Measurements from ENCODE around the gene MUSTN1. TPM values are rescaled to one million over a fixed set of nuclear protein-coding genes. Genes with fewer than 3 reads are reported as not detected.

MUSTN1 gene
- total RNA-seq, 1 donor from 2014 or later, result 2.0 TPM

DNA sequence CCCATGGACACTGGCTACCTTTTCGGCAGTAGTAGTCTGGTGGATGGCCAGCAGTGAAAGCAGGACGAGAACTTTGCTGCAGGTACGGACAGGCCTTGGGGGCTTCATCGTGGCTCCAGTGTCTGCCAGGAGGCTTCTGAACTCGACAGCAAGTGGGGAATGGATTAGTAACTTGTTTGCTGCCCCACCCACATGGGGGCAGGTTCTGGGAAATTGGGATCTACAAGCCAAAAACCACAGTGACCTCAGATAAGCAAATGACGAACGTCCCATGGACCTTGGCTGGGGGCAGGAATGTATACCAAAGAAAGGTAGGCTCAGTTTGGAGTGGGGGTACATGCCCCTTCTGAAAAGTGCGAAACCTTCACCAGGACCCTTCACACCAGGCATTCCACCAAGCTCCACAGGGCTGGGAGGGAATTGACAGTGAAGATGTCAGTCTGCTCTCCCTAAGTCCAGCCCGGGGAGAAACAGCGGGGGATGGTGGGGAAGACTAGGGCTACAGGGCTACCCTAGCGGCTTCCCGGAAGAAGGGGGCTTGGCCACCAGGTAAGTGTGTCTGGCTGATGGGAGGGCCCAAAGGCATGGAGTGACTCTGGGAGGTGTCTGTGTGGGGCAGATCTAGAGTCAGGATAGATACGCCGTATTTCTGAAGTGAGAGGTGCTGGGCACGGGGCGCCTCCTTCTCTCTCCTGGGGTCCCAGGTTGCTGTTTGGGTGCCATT is 4.1 kb downstream of the MUSTN1 start, which contains the start of gene ITIH4:
TSS of gene ITIH4 (minus strand) at position 138 of the 724 bp plus-strand sequence. CDS start at position 108, 30 bp downstream.
- H3K27ac Mint-ChIP-seq (ENCODE audit: unreplicated experiment), result peak within 1 kb of the TSS; percentile 84
- no peaks in the 10 kb centered on the region for H3K36me3 Mint-ChIP-seq (ENCODE audit: unreplicated experiment)
- TF ChIP-seq, protein P1, sequence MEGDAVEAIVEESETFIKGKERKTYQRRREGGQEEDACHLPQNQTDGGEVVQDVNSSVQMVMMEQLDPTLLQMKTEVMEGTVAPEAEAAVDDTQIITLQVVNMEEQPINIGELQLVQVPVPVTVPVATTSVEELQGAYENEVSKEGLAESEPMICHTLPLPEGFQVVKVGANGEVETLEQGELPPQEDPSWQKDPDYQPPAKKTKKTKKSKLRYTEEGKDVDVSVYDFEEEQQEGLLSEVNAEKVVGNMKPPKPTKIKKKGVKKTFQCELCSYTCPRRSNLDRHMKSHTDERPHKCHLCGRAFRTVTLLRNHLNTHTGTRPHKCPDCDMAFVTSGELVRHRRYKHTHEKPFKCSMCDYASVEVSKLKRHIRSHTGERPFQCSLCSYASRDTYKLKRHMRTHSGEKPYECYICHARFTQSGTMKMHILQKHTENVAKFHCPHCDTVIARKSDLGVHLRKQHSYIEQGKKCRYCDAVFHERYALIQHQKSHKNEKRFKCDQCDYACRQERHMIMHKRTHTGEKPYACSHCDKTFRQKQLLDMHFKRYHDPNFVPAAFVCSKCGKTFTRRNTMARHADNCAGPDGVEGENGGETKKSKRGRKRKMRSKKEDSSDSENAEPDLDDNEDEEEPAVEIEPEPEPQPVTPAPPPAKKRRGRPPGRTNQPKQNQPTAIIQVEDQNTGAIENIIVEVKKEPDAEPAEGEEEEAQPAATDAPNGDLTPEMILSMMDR (IDR thresholded peaks at IDR 0.05), result no peak
- H3K27me3 Mint-ChIP-seq (ENCODE audit: unreplicated experiment), result no peaks in the 10 kb centered on the region
- peaks cover 43% of the 10 kb centered on the region for H3K4me1 Mint-ChIP-seq (ENCODE audit: unreplicated experiment)
- no peak for DNase-seq (ENCODE audit: extremely low spot score, unreplicated experiment)
- H3K9me3 Mint-ChIP-seq (ENCODE audit: unreplicated experiment), result no peaks in the 10 kb centered on the region
- no peak within 1 kb of the TSS for H3K4me3 Mint-ChIP-seq (ENCODE audit: unreplicated experiment)

DNA sequence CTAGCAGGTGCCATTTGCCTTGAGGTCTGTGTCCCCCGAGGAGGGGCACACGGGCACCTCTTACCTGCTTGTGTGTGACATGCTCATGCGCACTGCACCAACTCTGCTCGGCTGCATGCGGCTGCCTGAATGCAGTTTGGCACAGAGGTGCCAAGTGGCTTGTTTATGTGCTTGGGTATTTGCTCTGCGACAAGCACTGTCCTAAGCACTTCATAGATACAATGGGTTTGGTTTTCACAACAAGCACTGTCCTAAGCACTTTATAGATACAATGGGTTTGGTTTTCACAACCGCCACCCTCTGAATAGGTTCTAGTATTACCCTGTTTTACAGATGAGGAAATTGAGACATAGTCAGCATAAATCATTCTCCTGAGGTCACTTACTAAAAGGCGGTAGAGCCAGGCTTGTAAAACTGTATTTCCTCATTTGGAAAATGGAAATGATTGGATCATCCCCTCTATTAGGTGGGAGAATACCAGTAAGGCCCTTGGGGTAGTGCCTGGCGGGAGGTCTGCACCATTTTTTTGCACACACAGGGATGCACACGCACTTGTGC is 4.8 kb downstream of the MUSTN1 start:
- Mint-ChIP-seq H3K4me1 (ENCODE audit: unreplicated experiment) (peaks cover 36% of the 10 kb centered on the region), H3K27ac (ENCODE audit: unreplicated experiment) (no peak overlapping the region), H3K4me3 (ENCODE audit: unreplicated experiment) (no peak overlapping the region), H3K27me3 (ENCODE audit: unreplicated experiment) (no peaks in the 10 kb centered on the region), H3K36me3 (ENCODE audit: unreplicated experiment) (no peaks in the 10 kb centered on the region), H3K9me3 (ENCODE audit: unreplicated experiment) (no peaks in the 10 kb centered on the region)
- DNase-seq (ENCODE audit: extremely low spot score, unreplicated experiment), result no peak
- TF ChIP-seq, protein P1 (IDR thresholded peaks at IDR 0.05), result no peak

DNA sequence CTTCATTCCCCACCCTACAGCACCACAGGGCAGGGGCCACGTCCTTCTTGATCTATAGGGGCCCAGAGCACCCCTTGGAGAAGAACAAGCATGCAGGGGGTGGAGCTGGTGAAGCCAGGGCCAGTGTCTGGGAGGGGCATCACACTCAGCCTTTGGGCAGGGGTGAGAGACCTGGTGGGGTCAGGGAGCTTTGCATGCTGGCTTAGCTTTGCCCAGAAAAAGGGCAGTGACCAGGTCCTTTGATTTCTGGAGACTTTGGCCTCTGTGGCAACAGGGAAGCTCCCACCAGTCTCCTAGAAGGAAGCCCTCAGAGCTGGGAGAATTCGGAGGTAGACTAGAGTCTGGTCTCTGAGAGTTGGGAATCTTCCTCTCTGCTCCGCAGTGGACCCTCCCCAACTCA is 5.3 kb downstream of the MUSTN1 start:
- peaks cover 31% of the 10 kb centered on the region for H3K4me1 Mint-ChIP-seq (ENCODE audit: unreplicated experiment)
- TF ChIP-seq, protein P1 (IDR thresholded peaks at IDR 0.05), result no peak
- no peak for DNase-seq (ENCODE audit: extremely low spot score, unreplicated experiment)
- no peak overlapping the region for H3K27ac Mint-ChIP-seq (ENCODE audit: unreplicated experiment)
- H3K36me3 Mint-ChIP-seq (ENCODE audit: unreplicated experiment), result no peaks in the 10 kb centered on the region
- no peak overlapping the region for H3K4me3 Mint-ChIP-seq (ENCODE audit: unreplicated experiment)
- no peaks in the 10 kb centered on the region for H3K9me3 Mint-ChIP-seq (ENCODE audit: unreplicated experiment)
- no peaks in the 10 kb centered on the region for H3K27me3 Mint-ChIP-seq (ENCODE audit: unreplicated experiment)

DNA sequence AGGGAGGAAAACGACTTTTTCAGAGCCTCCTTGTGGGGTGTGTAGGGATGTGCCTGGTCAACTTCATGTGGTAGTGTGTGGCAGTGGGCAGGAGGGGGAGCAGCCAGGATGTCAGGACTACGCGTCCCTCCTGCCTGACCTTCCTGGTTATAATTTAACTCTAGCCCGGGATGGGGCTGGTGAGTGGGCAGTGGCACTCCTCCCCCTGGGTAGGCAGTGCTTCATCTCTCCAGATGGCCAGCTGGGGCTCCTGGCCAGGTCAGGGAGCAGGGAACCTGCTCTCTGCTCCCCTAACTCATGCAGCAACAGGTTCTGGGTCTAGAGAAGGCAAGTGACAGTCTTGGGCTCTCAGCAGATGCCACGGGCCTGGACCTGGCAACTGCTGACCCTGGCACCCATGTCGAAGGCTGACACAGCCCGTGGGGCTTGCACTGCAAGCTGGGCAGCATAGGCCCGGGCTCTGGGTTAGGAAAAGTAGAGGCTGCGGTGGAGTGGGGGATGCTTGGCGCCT is 6.9 kb downstream of the MUSTN1 start:
- no peak for DNase-seq (ENCODE audit: extremely low spot score, unreplicated experiment)
- TF ChIP-seq, protein P1 (IDR thresholded peaks at IDR 0.05), result no peak
- H3K9me3 Mint-ChIP-seq (ENCODE audit: unreplicated experiment), result no peaks in the 10 kb centered on the region
- no peak overlapping the region for H3K27ac Mint-ChIP-seq (ENCODE audit: unreplicated experiment)
- no peaks in the 10 kb centered on the region for H3K36me3 Mint-ChIP-seq (ENCODE audit: unreplicated experiment)
- peaks cover 29% of the 10 kb centered on the region for H3K4me1 Mint-ChIP-seq (ENCODE audit: unreplicated experiment)
- no peak overlapping the region for H3K4me3 Mint-ChIP-seq (ENCODE audit: unreplicated experiment)
- no peaks in the 10 kb centered on the region for H3K27me3 Mint-ChIP-seq (ENCODE audit: unreplicated experiment)

DNA sequence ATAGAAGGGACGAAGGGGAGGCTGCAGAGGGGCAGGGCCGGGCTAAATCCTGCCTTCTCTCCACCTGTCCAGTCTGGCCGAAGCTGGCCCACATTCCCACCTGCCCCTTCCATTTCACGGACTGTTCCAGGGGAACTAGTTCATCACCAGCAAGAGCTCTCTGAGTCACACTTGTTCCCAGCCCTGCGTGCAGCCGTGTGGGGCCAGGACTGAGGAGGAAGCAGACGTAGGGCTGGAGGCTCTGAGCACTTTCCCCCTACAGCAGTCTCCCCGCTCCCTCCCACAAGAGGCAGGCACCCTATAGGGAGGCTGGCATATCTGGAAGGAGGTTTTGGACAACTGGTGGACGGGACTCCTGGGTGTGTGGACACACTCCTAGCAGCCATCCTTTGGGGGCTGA is 7.4 kb downstream of the MUSTN1 start:
- TF ChIP-seq, protein P1 (IDR thresholded peaks at IDR 0.05), result no peak
- no peaks in the 10 kb centered on the region for H3K27me3 Mint-ChIP-seq (ENCODE audit: unreplicated experiment)
- no peak overlapping the region for H3K27ac Mint-ChIP-seq (ENCODE audit: unreplicated experiment)
- DNase-seq (ENCODE audit: extremely low spot score, unreplicated experiment), result no peak
- no peak overlapping the region for H3K4me3 Mint-ChIP-seq (ENCODE audit: unreplicated experiment)
- no peaks in the 10 kb centered on the region for H3K9me3 Mint-ChIP-seq (ENCODE audit: unreplicated experiment)
- peaks cover 29% of the 10 kb centered on the region for H3K4me1 Mint-ChIP-seq (ENCODE audit: unreplicated experiment)
- no peaks in the 10 kb centered on the region for H3K36me3 Mint-ChIP-seq (ENCODE audit: unreplicated experiment)

Data from osteocyte (in vitro differentiated cells).